K562 (cell line): ENCODE data around the gene PKLR. TPM values are rescaled to one million over a fixed set of nuclear protein-coding genes. Genes with fewer than 3 reads are reported as not detected.

Source experiments
- ESRRA ChIP-seq: fragments of 450-650 bp; IDR thresholded peaks from 2 replicates; pipeline ENCODE4 v1.6.1; 2014; ENCODE audit warnings: low read depth, mild to moderate bottlenecking, moderate library complexity, borderline replicate concordance
- FOXK2 ChIP-seq, 2 experiments: fragments of 450-650 bp; IDR thresholded peaks in 1 of 2; conservative IDR thresholded peaks in 1 of 2; 2 replicates each; pipeline ENCODE4 v1.6.1; 2016; ENCODE audit warnings: low read depth in 2 of 2, mild to moderate bottlenecking in 1 of 2
- IRF2 ChIP-seq: sonication (generic); formaldehyde crosslinking; IDR thresholded peaks from 2 replicates; pipeline ENCODE4 v1.8.1; 2022; ENCODE audit warnings: mild to moderate bottlenecking, missing genetic modification reagents
- KDM4B ChIP-seq, 2 experiments: fragments of 450-650 bp in 1 of 2; sonication (generic) in 1 of 2; IDR thresholded peaks; 2 replicates each; pipeline ENCODE4 v1.6.1; 2016 to 2017; ENCODE audit warnings: borderline replicate concordance in 2 of 2, antibody characterized with exemption in 1 of 2, low read depth in 1 of 2, mild to moderate bottlenecking in 1 of 2
- KHSRP ChIP-seq: fragments of 450-650 bp; IDR thresholded peaks from 2 replicates; pipeline ENCODE4 v1.6.1; 2017
- KLF13 ChIP-seq: fragments of 450-650 bp; IDR thresholded peaks from 2 replicates; pipeline ENCODE4 v1.6.1; 2016; ENCODE audit warnings: missing genetic modification characterization, low read depth, mild to moderate bottlenecking, missing compliant biosample characterization, moderate library complexity, borderline replicate concordance
- MBD2 ChIP-seq: sonication (generic); IDR thresholded peaks from 2 replicates; pipeline ENCODE4 v1.6.1; 2016; ENCODE audit warnings: low read depth, borderline replicate concordance
- MECOM ChIP-seq: fragments of 250-450 bp; sonication (Bioruptor Pico); IDR thresholded peaks from 2 replicates; pipeline ENCODE4 v1.8.0; 2022; ENCODE audit warnings: inconsistent platforms
- NCOR1 ChIP-seq: fragments of 450-650 bp; IDR thresholded peaks from 2 replicates; pipeline ENCODE4 v1.6.1; 2016; ENCODE audit warnings: mild to moderate bottlenecking, moderate library complexity
- NRF1 ChIP-seq, 2 experiments: fragments of 450-650 bp; IDR thresholded peaks in 1 of 2; conservative IDR thresholded peaks in 1 of 2; 2 replicates each; pipeline ENCODE4 v1.6.1; 2014; ENCODE audit warnings: mild to moderate bottlenecking in 2 of 2
- SRSF1 ChIP-seq: fragments of 200-400 bp; formaldehyde crosslinking; IDR thresholded peaks from 2 replicates; pipeline ENCODE4 v1.6.1; 2017; ENCODE audit warnings: mild to moderate bottlenecking, low read depth, low read length, moderate library complexity
- TRIM28 ChIP-seq: fragments of 450-650 bp; IDR thresholded peaks from 2 replicates; pipeline ENCODE4 v1.6.1; 2017
- XRCC3 ChIP-seq: fragments of 450-650 bp; IDR thresholded peaks from 2 replicates; pipeline ENCODE4 v1.6.1; 2017; ENCODE audit warnings: mild to moderate bottlenecking, moderate library complexity
- ZNF121 ChIP-seq: sonication (generic); formaldehyde crosslinking; conservative IDR thresholded peaks from 2 replicates; pipeline ENCODE4 v1.8.0; 2022; ENCODE audit warnings: missing genetic modification reagents
- ZNF143 ChIP-seq: sonication (generic); formaldehyde crosslinking; IDR thresholded peaks from 2 replicates; pipeline ENCODE4 v1.9.0; 2022; ENCODE audit warnings: mild to moderate bottlenecking, missing genetic modification reagents
- ZNF224 ChIP-seq: sonication (generic); formaldehyde crosslinking; IDR thresholded peaks from 2 replicates; pipeline ENCODE4 v1.8.0; 2022; ENCODE audit warnings: mild to moderate bottlenecking, missing genetic modification reagents
- ZNF24 ChIP-seq: fragments of 450-650 bp; IDR thresholded peaks from 2 replicates; pipeline ENCODE4 v1.6.1; 2016
- ZNF384 ChIP-seq: IDR thresholded peaks from 2 replicates; pipeline ENCODE4 v1.6.1; 2012; ENCODE audit warnings: low read depth, low read length, improper control_type of control experiment
- ZNF76 ChIP-seq: fragments of 250-450 bp; sonication (Bioruptor Pico); IDR thresholded peaks from 2 replicates; pipeline ENCODE4 v1.4.0; 2020; ENCODE audit warnings: mild to moderate bottlenecking, moderate library complexity, borderline replicate concordance
- polyA plus RNA-seq, 8 experiments: library from polyadenylated mRNA; depleted of rRNA in 4 of 8; stranded (reverse) in 5 of 8; unstranded in 3 of 8; fragments of >200 nt; fragmentation: Nextera tagmentation in 2 of 8; fragmentation: Illumina TruSeq in 1 of 8; extraction: Ambion mirVana in 2 of 8; extraction: Trizol in 1 of 8; gene quantifications; 2 replicates each; pipeline versions ENCODE4 v1.2.1 to v1.2.3, GENCODE V29; 2011 to 2014; ENCODE audit warnings: inconsistent platforms in 1 of 8, missing spikeins in 1 of 8
- total RNA-seq, 7 experiments: library from RNA; depleted of rRNA in 6 of 7; stranded (reverse); fragments of >200 nt in 6 of 7; fragmentation: Illumina TruSeq in 2 of 7; extraction: Trizol in 2 of 7; gene quantifications; 2 replicates each; pipeline versions ENCODE4 v1.2.1 to v1.2.3, GENCODE V29; 2011 to 2021; ENCODE audit warnings: low replicate concordance in 1 of 7
- TF ChIP-seq, protein P1 (sequence below): fragments of 250-450 bp; sonication (Bioruptor Pico); IDR thresholded peaks from 2 replicates; pipeline ENCODE4 v1.4.0; 2020; ENCODE audit warnings: mild to moderate bottlenecking
- TF ChIP-seq, protein P2 (sequence below): fragments of 450-650 bp; IDR thresholded peaks from 2 replicates; pipeline ENCODE4 v1.7.0; 2016; ENCODE audit warnings: borderline replicate concordance
- TF ChIP-seq, protein P3 (sequence below): fragments of 450-650 bp; IDR thresholded peaks from 2 replicates; pipeline ENCODE4 v1.6.1; 2017; ENCODE audit warnings: antibody characterized with exemption

PKLR gene
- total and polyA plus RNA-seq, 9 of the 15 experiments (the other 6 are each of a cell fraction or from before 2014, with no cell fraction given) = 10.7 to 78.4 (median 38.2) TPM

DNA sequence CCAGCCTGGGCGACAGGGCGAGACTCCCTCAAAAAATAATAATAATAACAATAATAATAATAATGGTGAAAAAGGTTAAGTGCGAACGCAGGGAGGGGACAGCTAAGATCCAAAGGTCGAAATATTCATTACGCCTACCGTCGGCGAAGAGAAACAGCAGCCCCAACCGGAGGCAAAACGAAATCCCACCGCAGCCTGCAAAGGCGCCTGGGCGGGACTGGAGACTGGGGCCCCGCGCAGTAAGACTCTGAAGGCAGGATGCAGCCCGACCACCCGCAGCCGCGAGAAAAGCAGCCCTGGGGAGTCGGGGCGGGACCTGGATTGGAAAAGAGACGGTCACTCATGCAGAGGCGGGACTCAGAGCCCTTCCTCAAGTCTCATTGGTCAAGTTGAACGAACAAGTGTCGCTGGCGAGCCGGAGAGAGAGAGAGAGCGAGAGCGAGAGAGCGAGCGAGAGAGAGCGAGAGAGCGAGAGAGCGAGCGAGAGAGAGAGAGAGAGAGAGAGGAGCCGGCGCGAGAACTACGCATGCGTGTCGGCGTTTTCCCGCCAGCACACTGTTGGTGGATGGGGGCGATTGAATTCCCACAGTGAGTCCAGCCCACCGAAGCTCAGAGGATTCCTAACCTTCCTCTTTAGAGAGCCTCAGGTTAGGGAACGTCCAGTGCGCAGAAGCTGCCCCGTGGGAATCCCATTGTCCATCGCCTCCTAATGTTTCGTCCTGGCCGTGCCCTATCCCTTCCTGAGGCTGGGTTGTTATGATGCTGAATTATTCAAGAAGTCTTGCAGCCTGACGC lies 56.7 kb downstream of the PKLR start (continued):
- TF ChIP-seq KDM4B (IDR thresholded peaks at IDR 0.05; ENCODE audit: borderline replicate concordance in 2 of 2, low read depth in 1 of 2) = peak in 1 of 2 experiments; percentile 56; a peak in 1 of 4 replicates
- no peak; the same call in 1 of the 2 replicates for TF ChIP-seq MECOM
- TF ChIP-seq FOXK2 (conservative IDR thresholded peaks at IDR 0.05 in 1 of 2, IDR thresholded peaks at IDR 0.05 in 1 of 2; ENCODE audit: low read depth in 2 of 2) = peak; percentile 84 to 97
- peak; percentile 24; the same call in 1 of the 2 replicates for TF ChIP-seq ZNF143 (CRISPR knock-in tag)
- TF ChIP-seq, protein P1, sequence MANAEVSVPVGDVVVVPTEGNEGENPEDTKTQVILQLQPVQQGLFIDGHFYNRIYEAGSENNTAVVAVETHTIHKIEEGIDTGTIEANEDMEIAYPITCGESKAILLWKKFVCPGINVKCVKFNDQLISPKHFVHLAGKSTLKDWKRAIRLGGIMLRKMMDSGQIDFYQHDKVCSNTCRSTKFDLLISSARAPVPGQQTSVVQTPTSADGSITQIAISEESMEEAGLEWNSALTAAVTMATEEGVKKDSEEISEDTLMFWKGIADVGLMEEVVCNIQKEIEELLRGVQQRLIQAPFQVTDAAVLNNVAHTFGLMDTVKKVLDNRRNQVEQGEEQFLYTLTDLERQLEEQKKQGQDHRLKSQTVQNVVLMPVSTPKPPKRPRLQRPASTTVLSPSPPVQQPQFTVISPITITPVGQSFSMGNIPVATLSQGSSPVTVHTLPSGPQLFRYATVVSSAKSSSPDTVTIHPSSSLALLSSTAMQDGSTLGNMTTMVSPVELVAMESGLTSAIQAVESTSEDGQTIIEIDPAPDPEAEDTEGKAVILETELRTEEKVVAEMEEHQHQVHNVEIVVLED (CRISPR knock-in tag) = peak; percentile 89
- TF ChIP-seq, protein P2, sequence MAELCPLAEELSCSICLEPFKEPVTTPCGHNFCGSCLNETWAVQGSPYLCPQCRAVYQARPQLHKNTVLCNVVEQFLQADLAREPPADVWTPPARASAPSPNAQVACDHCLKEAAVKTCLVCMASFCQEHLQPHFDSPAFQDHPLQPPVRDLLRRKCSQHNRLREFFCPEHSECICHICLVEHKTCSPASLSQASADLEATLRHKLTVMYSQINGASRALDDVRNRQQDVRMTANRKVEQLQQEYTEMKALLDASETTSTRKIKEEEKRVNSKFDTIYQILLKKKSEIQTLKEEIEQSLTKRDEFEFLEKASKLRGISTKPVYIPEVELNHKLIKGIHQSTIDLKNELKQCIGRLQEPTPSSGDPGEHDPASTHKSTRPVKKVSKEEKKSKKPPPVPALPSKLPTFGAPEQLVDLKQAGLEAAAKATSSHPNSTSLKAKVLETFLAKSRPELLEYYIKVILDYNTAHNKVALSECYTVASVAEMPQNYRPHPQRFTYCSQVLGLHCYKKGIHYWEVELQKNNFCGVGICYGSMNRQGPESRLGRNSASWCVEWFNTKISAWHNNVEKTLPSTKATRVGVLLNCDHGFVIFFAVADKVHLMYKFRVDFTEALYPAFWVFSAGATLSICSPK = peak; percentile 60; the same call in 1 of the 2 replicates
- TF ChIP-seq XRCC3 = no peak; the same call in 1 of the 2 replicates
- TF ChIP-seq ZNF121 = 0 out of 2 replicates have a peak, but pooled peaks have one; percentile 33
- TF ChIP-seq ZNF384 = 0 out of 2 replicates have a peak, but pooled peaks have one; percentile 32
- TF ChIP-seq TRIM28 = peak; percentile 93
- TF ChIP-seq ZNF224 (CRISPR knock-in tag) = peak; percentile 87; the same call in 1 of the 2 replicates
- peak; percentile 97 for TF ChIP-seq ZNF24
- TF ChIP-seq IRF2 (CRISPR knock-in tag) = no peak
- TF ChIP-seq, protein P3, sequence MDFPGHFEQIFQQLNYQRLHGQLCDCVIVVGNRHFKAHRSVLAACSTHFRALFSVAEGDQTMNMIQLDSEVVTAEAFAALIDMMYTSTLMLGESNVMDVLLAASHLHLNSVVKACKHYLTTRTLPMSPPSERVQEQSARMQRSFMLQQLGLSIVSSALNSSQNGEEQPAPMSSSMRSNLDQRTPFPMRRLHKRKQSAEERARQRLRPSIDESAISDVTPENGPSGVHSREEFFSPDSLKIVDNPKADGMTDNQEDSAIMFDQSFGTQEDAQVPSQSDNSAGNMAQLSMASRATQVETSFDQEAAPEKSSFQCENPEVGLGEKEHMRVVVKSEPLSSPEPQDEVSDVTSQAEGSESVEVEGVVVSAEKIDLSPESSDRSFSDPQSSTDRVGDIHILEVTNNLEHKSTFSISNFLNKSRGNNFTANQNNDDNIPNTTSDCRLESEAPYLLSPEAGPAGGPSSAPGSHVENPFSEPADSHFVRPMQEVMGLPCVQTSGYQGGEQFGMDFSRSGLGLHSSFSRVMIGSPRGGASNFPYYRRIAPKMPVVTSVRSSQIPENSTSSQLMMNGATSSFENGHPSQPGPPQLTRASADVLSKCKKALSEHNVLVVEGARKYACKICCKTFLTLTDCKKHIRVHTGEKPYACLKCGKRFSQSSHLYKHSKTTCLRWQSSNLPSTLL = 0 out of 2 replicates have a peak, but pooled peaks have one; percentile 61
- TF ChIP-seq ZNF76 (CRISPR knock-in tag) = no peak
- peak; percentile 92 for TF ChIP-seq MBD2
- TF ChIP-seq ESRRA = peak; percentile 68; the same call in 1 of the 2 replicates
- peak; percentile 93 to 95 for TF ChIP-seq NRF1 (conservative IDR thresholded peaks at IDR 0.05 in 1 of 2, IDR thresholded peaks at IDR 0.05 in 1 of 2)
- TF ChIP-seq KHSRP = peak; percentile 76; the same call in 1 of the 2 replicates
- peak; percentile 88; the same call in 1 of the 2 replicates for TF ChIP-seq KLF13 (tag)
- peak; percentile 91 for TF ChIP-seq NCOR1
- peak; percentile 35; the same call in 1 of the 2 replicates for TF ChIP-seq SRSF1
